IMR-90 (cell line): ENCODE measurements around the gene PDGFA. TPM values are rescaled to one million over a fixed set of nuclear protein-coding genes. Genes with fewer than 3 reads are reported as not detected.

ENCODE experiments used
- ATAC-seq: fragments of 200-7000 bp; cut with Tn5 transposase; 2 replicates; pipeline ENCODE4 v1.9.1; 2020; ENCODE audit warnings: low read depth, mild to moderate bottlenecking, moderate library complexity
- BruUV-seq: library from RNA; stranded (reverse); fragments of 400-500 nt; replicated peaks from 2 replicates; lab custom pipeline; 2021; lab: Mats Ljungman, UMichigan
- CTCF ChIA-PET: fragments of 300-600 bp; formaldehyde crosslinking; extraction: SDS; loops from one replicate; lab custom pipeline; 2021; ENCODE audit warnings: antibody characterized with exemption; lab: Yijun Ruan, JAX
- POLR2A ChIA-PET: fragments of 300-600 bp; sonication (Branson Sonifier 250); formaldehyde crosslinking; loops from one replicate; lab custom pipeline; 2022; ENCODE audit warnings: antibody characterized with exemption; ENCODE audit not compliant: unreplicated experiment; lab: Charles Lee
- DNase-seq: peaks from one replicate; pipeline ENCODE4 v3.0.0; 2013
- H2AFZ ChIP-seq: replicated peaks from 2 replicates; pipeline ENCODE3; 2013; ENCODE audit warnings: low read length, mild to moderate bottlenecking; ENCODE audit not compliant: poor library complexity
- H2AK5ac ChIP-seq: 2 replicates; pipeline ENCODE4 v1.6.1; 2013; ENCODE audit warnings: low read depth, low read length, inconsistent platforms
- H2AK9ac ChIP-seq: replicated peaks from 2 replicates; pipeline ENCODE3; 2013; ENCODE audit warnings: mild to moderate bottlenecking, low read depth, low read length, moderate library complexity; ENCODE audit not compliant: poor library complexity
- H2BK120ac ChIP-seq: 2 replicates; pipeline ENCODE4 v1.6.1; 2013; ENCODE audit warnings: low read depth, low read length, inconsistent platforms
- H2BK15ac ChIP-seq: 3 replicates; pipeline ENCODE4 v1.6.1; 2013; ENCODE audit warnings: low read depth, low read length, inconsistent platforms
- H2BK20ac ChIP-seq: 2 replicates; pipeline ENCODE4 v1.6.1; 2013; ENCODE audit warnings: low read depth, mild to moderate bottlenecking, inconsistent platforms, low read length, moderate library complexity
- H2BK5ac ChIP-seq: 2 replicates; pipeline ENCODE4 v1.6.1; 2013; ENCODE audit warnings: mild to moderate bottlenecking, low read depth, low read length, inconsistent platforms; ENCODE audit not compliant: poor library complexity, severe bottlenecking
- H3K14ac ChIP-seq: replicated peaks from 2 replicates; pipeline ENCODE4 v1.6.1; 2013; ENCODE audit warnings: low read depth, low read length, inconsistent platforms
- H3K18ac ChIP-seq: 2 replicates; pipeline ENCODE4 v1.6.1; 2013; ENCODE audit warnings: low read depth, low read length, control low read depth
- H3K23ac ChIP-seq: 2 replicates; pipeline ENCODE4 v1.6.1; 2013; ENCODE audit warnings: low read depth, low read length, inconsistent platforms
- H3K27ac ChIP-seq: 2 replicates; pipeline ENCODE4 v1.5.1; 2013; ENCODE audit warnings: mild to moderate bottlenecking, control low read depth, low read length; ENCODE audit not compliant: insufficient read depth
- H3K27me3 ChIP-seq: 2 replicates; pipeline ENCODE4 v1.6.1; 2013; ENCODE audit warnings: low read length; ENCODE audit not compliant: control insufficient read depth, insufficient read depth
- H3K36me3 ChIP-seq: 2 replicates; pipeline ENCODE4 v1.6.1; 2013; ENCODE audit warnings: low read length, mixed read lengths; ENCODE audit not compliant: control insufficient read depth, insufficient read depth
- H3K4ac ChIP-seq: 2 replicates; pipeline ENCODE4 v1.6.1; 2013; ENCODE audit warnings: low read depth, low read length, inconsistent platforms
- H3K4me1 ChIP-seq: 2 replicates; pipeline ENCODE4 v1.6.1; 2013; ENCODE audit warnings: low read length, mixed read lengths; ENCODE audit not compliant: control insufficient read depth, insufficient read depth
- H3K4me2 ChIP-seq: 2 replicates; pipeline ENCODE4 v1.6.1; 2013; ENCODE audit warnings: low read depth, mild to moderate bottlenecking, control low read depth, low read length, moderate library complexity
- H3K4me3 ChIP-seq: 2 replicates; pipeline ENCODE4 v1.5.1; 2013; ENCODE audit warnings: low read depth, mild to moderate bottlenecking, control low read depth, low read length, moderate library complexity; ENCODE audit not compliant: insufficient read depth
- H3K56ac ChIP-seq: 2 replicates; pipeline ENCODE4 v1.6.1; 2013; ENCODE audit warnings: low read length, inconsistent platforms; ENCODE audit not compliant: insufficient read depth; ENCODE audit errors: extremely low read depth
- H3K79me1 ChIP-seq, 2 experiments: 2 replicates each; pipeline ENCODE4 v1.6.1; 2013; ENCODE audit warnings: low read length in 2 of 2, inconsistent platforms in 1 of 2, low read depth in 1 of 2
- H3K9ac ChIP-seq: 2 replicates; pipeline ENCODE4 v1.6.1; 2013; ENCODE audit warnings: low read depth, low read length, control low read depth
- H3K9me1 ChIP-seq: 2 replicates; pipeline ENCODE4 v1.6.1; 2013; ENCODE audit warnings: low read length, inconsistent platforms; ENCODE audit not compliant: insufficient read depth
- H3K9me3 ChIP-seq: 2 replicates; pipeline ENCODE4 v1.6.1; 2013; ENCODE audit warnings: low read length; ENCODE audit not compliant: control insufficient read depth, insufficient read depth
- H4K20me1 ChIP-seq: 2 replicates; pipeline ENCODE4 v1.6.1; 2013; ENCODE audit warnings: low read length, inconsistent platforms; ENCODE audit not compliant: insufficient read depth
- H4K5ac ChIP-seq: 2 replicates; pipeline ENCODE4 v1.6.1; 2013; ENCODE audit warnings: mild to moderate bottlenecking, low read depth, low read length, control low read depth
- H4K8ac ChIP-seq, 2 experiments: 2 replicates each; pipeline ENCODE4 v1.6.1; 2013; ENCODE audit warnings: low read depth in 2 of 2, low read length in 2 of 2, control low read depth in 1 of 2, inconsistent platforms in 1 of 2
- H4K91ac ChIP-seq: 2 replicates; pipeline ENCODE4 v1.6.1; 2013; ENCODE audit warnings: low read depth, low read length, inconsistent platforms; ENCODE audit not compliant: insufficient read depth
- BHLHE40 ChIP-seq: fragments of 150-350 bp; IDR thresholded peaks from 2 replicates; pipeline ENCODE4 v1.6.1; 2016; ENCODE audit warnings: mild to moderate bottlenecking, low read depth, low read length
- CEBPB ChIP-seq: IDR thresholded peaks from 2 replicates; pipeline ENCODE4 v1.6.1; 2012; ENCODE audit warnings: low read depth, low read length, improper control_type of control experiment
- CTCF ChIP-seq: conservative IDR thresholded peaks from 2 replicates; pipeline ENCODE4 v1.5.1; 2012; ENCODE audit warnings: mild to moderate bottlenecking, low read depth, low read length, improper control_type of control experiment
- FOS ChIP-seq: fragments of 150-350 bp; IDR thresholded peaks from 2 replicates; pipeline ENCODE4 v1.6.1; 2016; ENCODE audit warnings: low read depth, low read length
- MAZ ChIP-seq: IDR thresholded peaks from 2 replicates; pipeline ENCODE4 v1.6.1; 2012; ENCODE audit warnings: low read depth, mild to moderate bottlenecking, low read length, improper control_type of control experiment, moderate library complexity, borderline replicate concordance
- MXI1 ChIP-seq: IDR thresholded peaks from 2 replicates; pipeline ENCODE4 v1.6.1; 2012; ENCODE audit warnings: low read depth, mild to moderate bottlenecking, low read length, moderate library complexity, borderline replicate concordance
- NFE2L2 ChIP-seq: fragments of 150-350 bp; IDR thresholded peaks from 2 replicates; pipeline ENCODE4 v1.6.1; 2016; ENCODE audit warnings: low read depth, mild to moderate bottlenecking, low read length
- POLR2A ChIP-seq: IDR thresholded peaks from 2 replicates; pipeline ENCODE4 v1.6.1; 2012; ENCODE audit warnings: mild to moderate bottlenecking, low read depth, low read length
- RCOR1 ChIP-seq: IDR thresholded peaks from 2 replicates; pipeline ENCODE4 v1.6.1; 2012; ENCODE audit warnings: mild to moderate bottlenecking, low read length, improper control_type of control experiment; ENCODE audit not compliant: insufficient replicate concordance
- RFX5 ChIP-seq: IDR thresholded peaks from 2 replicates; pipeline ENCODE4 v1.8.0; 2012; ENCODE audit warnings: low read depth, mild to moderate bottlenecking, low read length, moderate library complexity
- SMC3 ChIP-seq: fragments of 150-350 bp; IDR thresholded peaks from 2 replicates; pipeline ENCODE4 v1.6.1; 2016; ENCODE audit warnings: low read depth, mild to moderate bottlenecking, antibody characterized with exemption, low read length, moderate library complexity
- WGBS, 2 experiments: methylation state at CpG; one replicate each; pipeline versions ENCODE4 v1.1.5 to v1.1.7; 2013; ENCODE audit warnings: missing lambda C conversion rate in 2 of 2; ENCODE audit not compliant: insufficient read length in 1 of 2; ENCODE audit errors: extremely low coverage in 2 of 2; 5-methylcytosine and 5-hydroxymethylcytosine counted together
- dilution Hi-C: fragments of 300-500 bp; cut with HindIII; formaldehyde crosslinking; loops from one replicate; pipeline ENCODE4 v1.14.3; 2018; ENCODE audit warnings: low sequenced_read_pairs; ENCODE audit not compliant: unreplicated experiment
- in situ Hi-C: fragments of 300-500 bp; cut with MboI; formaldehyde crosslinking; loops from 3 replicates; pipeline ENCODE4 v1.14.3; 2019; ENCODE audit warnings: low sequenced_read_pairs, inconsistent platforms, mixed read lengths
- intact Hi-C: fragments of 100-400 bp; cut with micrococcal nuclease; formaldehyde crosslinking; loops from 2 replicates; pipeline ENCODE4 v1.10.0; 2022
- polyA plus RNA-seq, 3 experiments: library from polyadenylated mRNA; depleted of rRNA; stranded (reverse); fragments of >200 nt; gene quantifications; 2 replicates each; pipeline ENCODE4 v1.2.3, GENCODE V29; 2012; ENCODE audit warnings: low replicate concordance in 1 of 3
- total RNA-seq: library from RNA; depleted of rRNA; stranded (reverse); fragments of >200 nt; gene quantifications from 2 replicates; pipeline ENCODE4 v1.2.3, GENCODE V29; 2012
- TF ChIP-seq, protein P1 (sequence below): fragments of 150-350 bp; IDR thresholded peaks from 2 replicates; pipeline ENCODE4 v1.6.1; 2017; ENCODE audit warnings: mild to moderate bottlenecking, antibody characterized with exemption, low read length, low read depth

PDGFA gene
- total and polyA plus RNA-seq, 2 of the 4 experiments (the other 2 are of a cell fraction): 3.3 to 3.8 TPM

GRCh38 chr7:512541-513311 is 6.9 kb downstream of the PDGFA start:
- Histone ChIP-seq H3K27ac (no peak overlapping the region), H3K4me2 (no peak overlapping the region), H3K4me3 (no peak overlapping the region), H3K27me3 (no peaks in the 10 kb centered on the region), H4K5ac (no peak overlapping the region), H3K23ac (no peak overlapping the region), H4K91ac (peak overlapping the region; percentile 23; the same call in 1 of the 2 replicates), H4K20me1 (no peaks in the 10 kb centered on the region; the same call in 1 of the 2 replicates), H3K56ac (no peak overlapping the region), H2BK20ac (no peak overlapping the region), H3K4ac (peak overlapping the region; percentile 75), H3K36me3 (0 out of 2 replicates have a peak, but pooled peaks cover 4% of the 10 kb centered on the region), H2AK5ac (peak overlapping the region; percentile 57; the same call in 1 of the 2 replicates), H2BK15ac (no peak overlapping the region), H3K18ac (no peak overlapping the region), H2BK5ac (peak overlapping the region; percentile 71), H2BK120ac (peak overlapping the region; percentile 48; the same call in 1 of the 2 replicates), H3K14ac (no peak overlapping the region), H3K4me1 (peaks cover 4% of the 10 kb centered on the region), H2AFZ (no peak overlapping the region), H3K9ac (no peak overlapping the region), H2AK9ac (peak overlapping the region; percentile 28), H3K9me3 (no peaks in the 10 kb centered on the region), H4K8ac (no peak overlapping the region), H3K9me1 (peaks cover 6% of the 10 kb centered on the region; the same call in 1 of the 2 replicates), H3K79me1 (peaks cover 0 to 28% of the 10 kb centered on the region in 2 experiments; a peak in 3 of 4 replicates)
- no peak for DNase-seq
- dilution Hi-C loops: no loop called here
- in situ Hi-C loops: no loop called here
- WGBS, 2 experiments: 70% methylated on average over 2 of the region's 32 CpGs; no CpG with 5 or more reads in 1 of the 2 experiments
- BruUV-seq: no TSS peak
- CTCF ChIA-PET: no interaction called here
- intact Hi-C loops: loop anchor here (10.0 kb wide), 1 partner anchor 362 kb away; the partner anchor contains the start of gene GET4
- TF ChIP-seq, protein P1, sequence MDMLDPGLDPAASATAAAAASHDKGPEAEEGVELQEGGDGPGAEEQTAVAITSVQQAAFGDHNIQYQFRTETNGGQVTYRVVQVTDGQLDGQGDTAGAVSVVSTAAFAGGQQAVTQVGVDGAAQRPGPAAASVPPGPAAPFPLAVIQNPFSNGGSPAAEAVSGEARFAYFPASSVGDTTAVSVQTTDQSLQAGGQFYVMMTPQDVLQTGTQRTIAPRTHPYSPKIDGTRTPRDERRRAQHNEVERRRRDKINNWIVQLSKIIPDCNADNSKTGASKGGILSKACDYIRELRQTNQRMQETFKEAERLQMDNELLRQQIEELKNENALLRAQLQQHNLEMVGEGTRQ: no peak
- no peak for TF ChIP-seq NFE2L2
- TF ChIP-seq FOS: no peak
- no peak for TF ChIP-seq MXI1
- TF ChIP-seq CTCF: no peak
- no peak for TF ChIP-seq RCOR1
- no peak for TF ChIP-seq RFX5
- TF ChIP-seq MAZ: no peak
- no peak for TF ChIP-seq POLR2A
- no peak for TF ChIP-seq SMC3
- TF ChIP-seq CEBPB: no peak
- no peak for TF ChIP-seq BHLHE40
- no peak for ATAC-seq
- POLR2A ChIA-PET: no interaction called here
